HG03521 (cell line): ENCODE data around the gene PATL2.
"Not testable (repeated sequence)": the region's sequence is repeated elsewhere in the genome, so short reads cannot be mapped to it uniquely, and the experiment has no call there.

ENCODE experiments used
- ATAC-seq: cut with Tn5 transposase; IDR thresholded peaks from one replicate; pipeline ENCODE4 v1.9.1; 2021; ENCODE audit warnings: mild to moderate bottlenecking, moderate library complexity; ENCODE audit not compliant: unreplicated experiment

The PATL2 gene

DNA sequence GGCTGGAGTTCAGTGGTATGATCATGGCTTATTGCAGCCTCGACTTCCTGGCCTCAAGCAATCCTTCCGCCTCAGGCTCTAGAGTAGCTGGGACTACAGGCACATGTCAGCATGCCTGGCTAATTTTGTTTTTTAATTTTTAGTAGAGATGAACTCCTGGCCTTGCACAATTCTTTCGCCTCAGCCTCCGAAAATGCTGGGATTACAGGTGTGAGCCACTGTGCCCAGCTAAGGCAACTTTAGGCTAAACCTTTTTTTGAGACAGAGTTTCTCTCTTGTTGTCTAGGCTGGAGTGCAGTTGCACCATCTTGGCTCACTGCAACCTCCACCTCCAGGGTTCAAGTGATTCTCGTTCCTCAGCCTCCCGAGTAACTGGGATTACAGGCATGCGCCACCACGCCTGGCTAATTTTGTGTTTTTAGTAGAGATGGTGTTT is 8.9 kb upstream of the PATL2 start:
- not testable (repeated sequence) for ATAC-seq

DNA sequence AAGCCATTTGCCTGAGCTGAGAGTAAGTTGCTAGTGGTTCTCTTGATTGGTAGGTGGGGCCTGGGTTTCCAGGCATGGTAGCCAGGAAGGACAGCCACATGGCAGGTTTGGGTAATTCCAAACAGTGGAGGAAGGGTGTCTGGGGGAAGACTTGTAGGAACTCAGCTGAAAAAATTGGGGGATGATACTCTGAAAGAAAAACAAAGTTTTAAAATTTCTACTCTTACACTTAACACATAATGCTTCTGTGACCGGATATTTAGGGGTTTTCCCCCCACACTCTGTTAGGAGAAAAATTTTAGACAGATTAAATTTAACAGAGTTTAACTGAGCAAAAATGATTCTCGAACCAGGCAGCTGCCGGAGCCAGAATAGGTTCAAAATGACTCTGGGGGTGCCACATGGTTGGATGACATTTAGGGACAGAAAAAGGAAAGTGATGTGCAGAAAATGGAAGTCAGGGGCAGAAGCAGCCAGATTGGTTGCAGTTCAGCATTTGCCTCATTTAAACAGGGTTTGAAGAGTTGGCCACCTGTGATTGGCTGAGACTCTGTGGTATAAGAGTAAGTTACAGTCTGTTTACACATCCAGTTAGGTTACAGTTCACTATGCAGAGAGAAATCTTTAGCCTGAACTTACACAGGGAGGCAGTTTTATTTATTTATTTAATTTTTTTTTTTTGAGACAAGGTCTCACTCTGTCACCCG is 8.3 kb upstream of the PATL2 start:
- peak; percentile 42 for ATAC-seq

DNA sequence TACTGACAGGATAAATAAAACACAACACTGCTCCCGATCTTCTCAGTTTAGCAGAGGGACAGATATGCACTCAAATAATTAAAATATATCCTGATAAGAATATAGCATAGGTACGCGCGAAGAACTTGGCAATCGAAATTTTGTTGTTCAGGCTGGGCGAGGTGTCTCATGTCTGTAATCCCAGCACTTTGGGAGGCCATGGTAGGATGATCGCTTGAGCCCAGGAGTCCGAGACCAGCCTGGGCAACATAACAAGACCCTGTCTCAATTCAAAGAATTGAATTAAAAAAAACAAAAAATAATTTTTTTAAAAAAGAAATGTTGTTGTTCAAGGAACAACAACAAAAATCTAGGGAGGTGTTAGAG is 7.8 kb upstream of the PATL2 start:
- ATAC-seq: no peak

DNA sequence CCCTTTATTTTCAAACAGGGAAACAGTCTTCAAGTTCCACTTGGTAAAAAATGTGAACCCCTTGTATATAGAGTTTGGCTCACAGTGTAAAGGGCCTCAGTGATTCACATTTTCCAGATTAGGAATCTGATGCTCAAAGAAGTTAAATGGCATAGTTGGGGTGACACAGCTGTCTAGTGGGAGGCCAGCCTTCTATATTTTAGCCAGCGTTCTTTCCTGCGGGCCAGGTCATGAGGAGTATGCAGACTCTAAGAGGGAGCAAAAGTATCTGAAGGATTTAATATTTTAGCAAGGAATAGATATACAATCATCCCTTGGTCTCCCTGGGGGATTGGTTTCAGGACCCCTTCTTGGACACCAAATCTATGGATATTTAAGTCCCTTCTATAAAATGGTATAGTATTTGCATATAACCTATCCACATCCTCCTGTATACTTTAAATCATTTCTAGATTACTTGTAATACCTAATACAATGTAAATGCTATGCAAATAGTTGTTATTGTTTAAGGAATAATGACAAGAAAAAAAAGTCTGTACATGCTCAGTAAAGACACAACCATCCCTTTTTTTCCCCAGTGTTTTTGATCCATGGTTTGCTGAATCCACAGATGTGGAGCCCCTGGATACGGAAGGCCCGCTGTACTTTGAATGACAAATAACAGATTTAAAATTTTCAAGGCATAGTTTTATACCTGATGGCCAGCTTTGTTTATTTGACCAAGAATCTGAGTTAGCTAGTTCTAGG is 7.2 kb upstream of the PATL2 start:
- no peak for ATAC-seq

DNA sequence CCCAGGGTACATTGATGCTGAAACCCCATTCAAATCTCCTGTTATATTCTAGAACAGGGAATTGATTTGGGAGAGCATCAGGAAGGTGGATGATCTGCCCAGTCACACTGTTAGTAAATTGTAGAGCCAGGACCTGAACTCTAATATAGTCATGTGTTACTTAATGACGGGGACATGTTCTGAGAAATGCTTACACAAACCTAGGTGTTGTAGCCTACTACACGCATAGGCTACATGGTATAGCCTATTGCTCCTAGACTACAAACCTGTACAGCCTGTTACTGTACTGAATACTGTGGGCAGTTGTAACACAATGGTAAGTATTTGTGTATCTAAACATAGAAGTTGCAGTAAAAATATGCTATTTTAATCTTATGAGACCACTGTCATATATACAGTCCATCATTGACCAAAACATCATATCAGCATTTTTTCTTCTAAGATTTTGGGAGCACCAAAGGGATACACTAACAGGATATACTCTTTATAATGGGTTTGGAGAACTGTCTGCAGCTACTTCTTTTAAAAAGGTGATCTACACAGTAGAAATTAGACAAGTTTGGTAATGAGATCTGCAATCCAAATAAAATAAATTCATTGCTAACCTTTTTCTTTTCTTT is 6.0 kb upstream of the PATL2 start:
- ATAC-seq: no peak

DNA sequence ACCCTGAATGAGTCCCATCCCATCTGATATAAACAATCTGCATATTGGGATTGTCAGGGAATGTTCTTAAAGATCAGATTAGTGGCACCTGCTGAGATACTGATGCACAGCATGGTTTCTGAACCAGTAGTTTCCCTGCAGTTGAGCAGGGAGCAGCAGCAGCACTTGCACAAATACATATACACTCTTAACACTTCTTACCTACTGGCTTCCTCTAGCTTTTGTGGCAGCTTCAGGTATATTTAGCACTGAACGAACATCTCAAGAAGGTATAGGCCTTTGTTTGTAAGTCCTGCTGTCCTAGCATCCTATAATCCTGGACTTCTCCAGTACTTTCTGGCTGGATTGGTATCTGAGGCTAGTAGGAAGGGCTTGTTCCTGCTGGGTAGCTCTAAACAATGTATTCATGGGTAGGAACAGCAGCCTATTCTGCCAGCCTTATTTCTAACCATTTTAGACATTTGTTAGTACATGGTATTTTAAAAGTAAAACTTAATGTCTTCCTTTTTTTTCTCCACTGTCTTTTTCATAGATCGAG is 4.7 kb upstream of the PATL2 start:
- no peak for ATAC-seq

DNA sequence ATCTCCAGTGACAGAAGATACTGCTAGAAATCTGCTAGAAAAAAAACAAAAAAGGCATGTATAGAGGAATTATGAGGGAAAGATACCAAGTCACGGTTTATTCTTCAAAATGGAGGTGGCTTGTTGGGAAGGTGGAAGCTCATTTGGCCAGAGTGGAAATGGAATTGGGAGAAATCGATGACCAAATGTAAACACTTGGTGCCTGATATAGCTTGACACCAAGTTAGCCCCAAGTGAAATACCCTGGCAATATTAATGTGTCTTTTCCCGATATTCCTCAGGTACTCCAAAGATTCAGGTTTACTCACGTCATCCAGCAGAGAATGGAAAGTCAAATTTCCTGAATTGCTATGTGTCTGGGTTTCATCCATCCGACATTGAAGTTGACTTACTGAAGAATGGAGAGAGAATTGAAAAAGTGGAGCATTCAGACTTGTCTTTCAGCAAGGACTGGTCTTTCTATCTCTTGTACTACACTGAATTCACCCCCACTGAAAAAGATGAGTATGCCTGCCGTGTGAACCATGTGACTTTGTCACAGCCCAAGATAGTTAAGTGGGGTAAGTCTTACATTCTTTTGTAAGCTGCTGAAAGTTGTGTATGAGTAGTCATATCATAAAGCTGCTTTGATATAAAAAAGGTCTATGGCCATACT is 4.1 kb upstream of the PATL2 start:
- ATAC-seq: no peak

DNA sequence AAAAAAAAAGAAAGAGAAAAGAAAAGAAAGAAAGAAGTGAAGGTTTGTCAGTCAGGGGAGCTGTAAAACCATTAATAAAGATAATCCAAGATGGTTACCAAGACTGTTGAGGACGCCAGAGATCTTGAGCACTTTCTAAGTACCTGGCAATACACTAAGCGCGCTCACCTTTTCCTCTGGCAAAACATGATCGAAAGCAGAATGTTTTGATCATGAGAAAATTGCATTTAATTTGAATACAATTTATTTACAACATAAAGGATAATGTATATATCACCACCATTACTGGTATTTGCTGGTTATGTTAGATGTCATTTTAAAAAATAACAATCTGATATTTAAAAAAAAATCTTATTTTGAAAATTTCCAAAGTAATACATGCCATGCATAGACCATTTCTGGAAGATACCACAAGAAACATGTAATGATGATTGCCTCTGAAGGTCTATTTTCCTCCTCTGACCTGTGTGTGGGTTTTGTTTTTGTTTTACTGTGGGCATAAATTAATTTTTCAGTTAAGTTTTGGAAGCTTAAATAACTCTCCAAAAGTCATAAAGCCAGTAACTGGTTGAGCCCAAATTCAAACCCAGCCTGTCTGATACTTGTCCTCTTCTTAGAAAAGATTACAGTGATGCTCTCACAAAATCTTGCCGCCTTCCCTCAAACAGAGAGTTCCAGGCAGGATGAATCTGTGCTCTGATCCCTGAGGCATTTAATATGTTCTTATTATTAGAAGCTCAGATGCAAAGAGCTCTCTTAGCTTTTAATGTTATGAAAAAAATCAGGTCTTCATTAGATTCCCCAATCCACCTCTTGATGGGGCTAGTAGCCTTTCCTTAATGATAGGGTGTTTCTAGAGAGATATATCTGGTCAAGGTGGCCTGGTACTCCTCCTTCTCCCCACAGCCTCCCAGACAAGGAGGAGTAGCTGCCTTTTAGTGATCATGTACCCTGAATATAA is 2.2 kb upstream of the PATL2 start:
- no peak for ATAC-seq

DNA sequence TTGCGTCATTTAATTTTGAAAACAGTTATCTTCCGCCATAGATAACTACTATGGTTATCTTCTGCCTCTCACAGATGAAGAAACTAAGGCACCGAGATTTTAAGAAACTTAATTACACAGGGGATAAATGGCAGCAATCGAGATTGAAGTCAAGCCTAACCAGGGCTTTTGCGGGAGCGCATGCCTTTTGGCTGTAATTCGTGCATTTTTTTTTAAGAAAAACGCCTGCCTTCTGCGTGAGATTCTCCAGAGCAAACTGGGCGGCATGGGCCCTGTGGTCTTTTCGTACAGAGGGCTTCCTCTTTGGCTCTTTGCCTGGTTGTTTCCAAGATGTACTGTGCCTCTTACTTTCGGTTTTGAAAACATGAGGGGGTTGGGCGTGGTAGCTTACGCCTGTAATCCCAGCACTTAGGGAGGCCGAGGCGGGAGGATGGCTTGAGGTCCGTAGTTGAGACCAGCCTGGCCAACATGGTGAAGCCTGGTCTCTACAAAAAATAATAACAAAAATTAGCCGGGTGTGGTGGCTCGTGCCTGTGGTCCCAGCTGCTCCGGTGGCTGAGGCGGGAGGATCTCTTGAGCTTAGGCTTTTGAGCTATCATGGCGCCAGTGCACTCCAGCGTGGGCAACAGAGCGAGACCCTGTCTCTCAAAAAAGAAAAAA is 1.4 kb upstream of the PATL2 start:
- no peak for ATAC-seq

DNA sequence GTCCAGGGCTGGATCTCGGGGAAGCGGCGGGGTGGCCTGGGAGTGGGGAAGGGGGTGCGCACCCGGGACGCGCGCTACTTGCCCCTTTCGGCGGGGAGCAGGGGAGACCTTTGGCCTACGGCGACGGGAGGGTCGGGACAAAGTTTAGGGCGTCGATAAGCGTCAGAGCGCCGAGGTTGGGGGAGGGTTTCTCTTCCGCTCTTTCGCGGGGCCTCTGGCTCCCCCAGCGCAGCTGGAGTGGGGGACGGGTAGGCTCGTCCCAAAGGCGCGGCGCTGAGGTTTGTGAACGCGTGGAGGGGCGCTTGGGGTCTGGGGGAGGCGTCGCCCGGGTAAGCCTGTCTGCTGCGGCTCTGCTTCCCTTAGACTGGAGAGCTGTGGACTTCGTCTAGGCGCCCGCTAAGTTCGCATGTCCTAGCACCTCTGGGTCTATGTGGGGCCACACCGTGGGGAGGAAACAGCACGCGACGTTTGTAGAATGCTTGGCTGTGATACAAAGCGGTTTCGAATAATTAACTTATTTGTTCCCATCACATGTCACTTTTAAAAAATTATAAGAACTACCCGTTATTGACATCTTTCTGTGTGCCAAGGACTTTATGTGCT is 721 bp upstream of the PATL2 start:
- peak; percentile 25 for ATAC-seq

DNA sequence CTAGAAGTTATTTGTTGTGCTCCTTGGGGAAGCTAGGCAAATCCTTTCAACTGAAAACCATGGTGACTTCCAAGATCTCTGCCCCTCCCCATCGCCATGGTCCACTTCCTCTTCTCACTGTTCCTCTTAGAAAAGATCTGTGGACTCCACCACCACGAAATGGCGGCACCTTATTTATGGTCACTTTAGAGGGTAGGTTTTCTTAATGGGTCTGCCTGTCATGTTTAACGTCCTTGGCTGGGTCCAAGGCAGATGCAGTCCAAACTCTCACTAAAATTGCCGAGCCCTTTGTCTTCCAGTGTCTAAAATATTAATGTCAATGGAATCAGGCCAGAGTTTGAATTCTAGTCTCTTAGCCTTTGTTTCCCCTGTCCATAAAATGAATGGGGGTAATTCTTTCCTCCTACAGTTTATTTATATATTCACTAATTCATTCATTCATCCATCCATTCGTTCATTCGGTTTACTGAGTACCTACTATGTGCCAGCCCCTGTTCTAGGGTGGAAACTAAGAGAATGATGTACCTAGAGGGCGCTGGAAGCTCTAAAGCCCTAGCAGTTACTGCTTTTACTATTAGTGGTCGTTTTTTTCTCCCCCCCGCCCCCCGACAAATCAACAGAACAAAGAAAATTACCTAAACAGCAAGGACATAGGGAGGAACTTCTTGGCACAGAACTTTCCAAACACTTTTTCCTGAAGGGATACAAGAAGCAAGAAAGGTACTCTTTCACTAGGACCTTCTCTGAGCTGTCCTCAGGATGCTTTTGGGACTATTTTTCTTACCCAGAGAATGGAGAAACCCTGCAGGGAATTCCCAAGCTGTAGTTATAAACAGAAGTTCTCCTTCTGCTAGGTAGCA is 657 bp downstream of the PATL2 start:
- no peak for ATAC-seq

DNA sequence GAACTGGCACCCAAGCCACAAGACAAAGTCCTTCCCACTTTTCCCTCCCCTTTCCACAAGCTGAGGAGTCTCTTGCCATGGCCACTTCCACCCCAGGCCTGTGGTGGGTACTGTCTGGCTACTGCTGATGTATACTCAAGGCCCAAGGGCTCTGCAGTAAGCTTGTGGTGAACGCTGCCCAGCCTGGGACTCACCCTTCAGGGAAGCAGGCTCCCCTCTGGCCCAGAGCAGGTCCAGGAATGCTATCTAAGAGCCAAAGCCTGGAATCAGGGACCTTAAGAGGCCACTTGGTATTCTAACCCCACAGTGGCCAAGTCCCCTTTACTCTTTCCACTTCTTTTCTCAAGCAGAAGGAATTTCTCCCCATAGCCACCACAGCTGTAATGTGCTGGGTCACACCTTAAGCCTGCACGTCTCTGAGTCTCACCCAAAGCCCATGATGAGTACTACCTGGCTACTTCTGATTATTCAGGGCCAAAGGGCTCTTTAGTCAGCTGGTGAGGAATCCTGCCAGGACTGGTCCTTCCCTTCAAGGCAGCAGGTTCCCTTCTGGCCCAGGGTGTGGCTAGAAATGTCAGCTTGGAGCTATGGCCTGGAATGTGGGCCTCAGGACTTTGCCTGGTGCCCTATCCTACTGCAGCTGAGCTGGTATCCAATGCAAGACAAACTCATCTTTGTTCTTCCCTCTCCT is 4.0 kb downstream of the PATL2 start:
- no peak for ATAC-seq

DNA sequence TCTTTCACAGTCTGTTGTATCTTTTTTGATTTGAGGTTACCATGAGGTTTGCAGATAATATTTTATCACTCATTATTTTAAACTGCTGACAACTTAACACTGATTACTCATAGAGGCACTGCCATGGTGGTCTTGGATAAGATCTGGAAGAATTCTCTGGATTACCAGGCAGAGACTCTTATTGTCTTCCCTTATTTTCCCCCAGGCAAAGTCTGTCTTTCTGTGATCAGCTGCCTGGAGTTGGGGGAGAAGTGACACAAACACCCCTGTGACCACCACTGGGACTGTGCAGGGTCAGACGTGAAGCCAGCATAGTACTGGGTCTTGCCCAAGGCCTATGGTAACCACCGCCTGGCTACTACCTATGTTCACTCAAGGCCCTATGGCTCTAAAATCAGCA is 4.7 kb downstream of the PATL2 start:
- ATAC-seq: no peak

DNA sequence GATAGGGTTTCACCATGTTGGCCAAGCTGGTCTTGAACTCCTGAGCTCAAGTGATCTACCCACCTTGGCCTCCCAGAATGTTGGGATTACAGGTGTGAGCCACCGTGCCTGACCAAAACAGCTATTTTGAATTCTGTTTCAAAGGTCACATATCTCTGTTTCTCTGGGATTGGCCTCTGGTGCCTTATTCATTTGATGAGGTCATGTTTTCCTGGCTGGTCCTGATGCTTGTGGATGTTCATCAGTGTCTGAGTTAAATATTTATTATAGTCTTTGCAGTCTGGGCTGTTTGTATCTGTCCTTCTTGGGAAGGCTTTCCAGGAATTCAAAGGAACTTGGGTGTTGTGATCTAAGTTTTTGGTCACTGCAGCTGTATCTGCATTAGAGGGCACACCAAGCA is 5.1 kb downstream of the PATL2 start:
- ATAC-seq: no peak

DNA sequence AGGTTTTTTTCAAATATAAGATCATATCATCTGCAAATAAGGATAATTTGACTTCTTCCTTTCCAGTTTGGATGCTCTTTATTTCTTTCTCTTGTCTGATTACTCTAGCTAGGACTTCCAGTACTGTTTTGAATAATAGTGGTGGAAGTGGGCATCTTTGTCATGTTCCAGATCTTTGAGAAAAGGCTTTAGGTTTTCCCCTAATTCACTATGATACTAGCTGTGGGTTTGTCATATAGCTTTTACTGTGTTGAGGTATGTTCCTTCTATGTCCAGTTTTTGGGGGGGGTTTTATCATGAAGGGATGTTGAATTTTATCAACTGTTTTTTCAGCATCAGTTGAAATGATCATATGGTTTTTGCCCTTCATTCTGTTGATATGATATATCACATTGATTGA is 10.4 kb downstream of the PATL2 start:
- ATAC-seq: not testable (repeated sequence)

DNA sequence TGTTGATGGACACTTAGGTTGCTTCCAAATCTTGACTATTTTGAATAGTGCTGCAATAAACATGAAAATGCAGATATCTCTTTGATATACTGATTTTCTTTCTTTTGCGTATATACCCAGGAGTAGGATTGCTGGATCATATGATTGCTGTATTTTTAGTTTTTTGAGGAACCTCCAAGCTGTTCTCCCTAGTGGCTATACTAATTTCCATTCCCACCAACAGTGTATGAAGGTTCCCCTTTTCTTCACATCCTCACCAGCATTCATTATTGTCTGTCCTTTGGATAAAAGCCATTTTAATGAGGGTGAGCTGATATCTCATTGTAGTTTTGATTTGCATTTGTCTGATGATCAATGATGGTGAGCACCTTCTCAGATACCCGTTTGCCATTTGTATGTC is 12.5 kb downstream of the PATL2 start:
- ATAC-seq: no peak

DNA sequence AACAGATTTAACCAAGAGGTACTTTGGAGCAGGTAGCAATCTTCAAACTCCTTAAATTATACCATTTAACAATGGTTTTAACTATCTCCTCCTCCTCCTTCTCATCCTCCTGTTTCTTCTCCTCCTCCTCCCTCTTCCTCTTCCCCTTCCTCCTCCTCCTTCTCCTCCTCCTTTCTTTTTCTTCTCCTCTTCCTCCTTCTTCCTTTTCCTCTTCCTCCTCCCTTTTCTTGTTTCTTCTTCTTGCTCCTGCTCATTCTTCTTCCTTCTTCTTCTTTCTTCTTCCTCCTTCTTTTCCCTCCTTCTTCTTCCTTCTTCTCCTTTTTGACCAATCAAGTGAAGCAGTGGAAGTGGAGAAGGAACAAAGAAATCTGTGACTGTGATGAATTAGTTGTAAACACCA is 14.1 kb downstream of the PATL2 start:
- ATAC-seq: no peak

DNA sequence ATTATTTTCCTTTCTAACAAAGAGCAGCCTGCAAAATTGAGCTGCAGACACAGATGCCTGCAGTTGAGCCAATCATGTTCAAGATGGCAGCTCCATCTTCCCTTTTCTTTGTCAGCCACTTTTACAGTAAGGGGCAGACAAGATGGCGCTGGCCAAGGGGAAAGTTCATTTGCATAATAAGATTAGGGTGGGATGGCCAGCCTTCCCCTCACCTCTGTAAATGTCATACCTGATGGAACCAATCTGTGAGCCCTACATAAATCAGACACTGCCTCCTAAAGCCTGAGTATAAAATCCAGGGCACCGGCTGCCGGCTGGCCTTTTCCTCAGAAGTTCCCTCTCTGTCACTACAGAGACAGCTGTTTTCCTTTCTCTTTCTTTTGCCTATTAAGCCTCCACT is 15.8 kb downstream of the PATL2 start:
- ATAC-seq: no peak
